Fibroblast of lung (primary cell): ENCODE data around the gene LRRC3. TPM values are rescaled to one million over a fixed set of nuclear protein-coding genes. Genes with fewer than 3 reads are reported as not detected.

Source experiments
- DNase-seq, 2 donors: peaks; one replicate each; pipeline versions ENCODE4 v3.0.0 to v3.0.0-alpha.2; 2010; ENCODE audit warnings: low read depth in 2 of 2
- H2AFZ ChIP-seq: 2 replicates; pipeline ENCODE4 v1.5.1; 2012; ENCODE audit warnings: low read length, control low read depth, inconsistent platforms
- H3K27ac ChIP-seq: 2 replicates; pipeline ENCODE4 v1.5.1; 2011; ENCODE audit warnings: low read length, control low read depth; ENCODE audit not compliant: insufficient read depth
- H3K27me3 ChIP-seq: 2 replicates; pipeline ENCODE4 v1.5.1; 2011; ENCODE audit warnings: mild to moderate bottlenecking, low read length; ENCODE audit not compliant: control insufficient read depth, insufficient read depth
- H3K36me3 ChIP-seq: 2 replicates; pipeline ENCODE4 v1.5.1; 2011; ENCODE audit warnings: low read length; ENCODE audit not compliant: control insufficient read depth, insufficient read depth
- H3K4me1 ChIP-seq: 2 replicates; pipeline ENCODE4 v1.5.1; 2011; ENCODE audit warnings: low read length; ENCODE audit not compliant: control insufficient read depth, insufficient read depth; ENCODE audit errors: extremely low read depth
- H3K4me2 ChIP-seq: 2 replicates; pipeline ENCODE4 v1.5.1; 2011; ENCODE audit warnings: low read length, control low read depth; ENCODE audit not compliant: insufficient read depth; ENCODE audit errors: extremely low read depth
- H3K4me3 ChIP-seq, 4 experiments: fragments of 200-600 bp in 1 of 4; sonication (generic) in 1 of 4; replicated peaks in 1 of 4; 2 replicates each; pipeline ENCODE4 v1.5.1; 2011 to 2016; ENCODE audit warnings: low read length in 4 of 4, low read depth in 3 of 4, mild to moderate bottlenecking in 3 of 4, control low read depth in 2 of 4, inconsistent platforms in 1 of 4, mixed read lengths in 1 of 4; ENCODE audit not compliant: insufficient read depth in 1 of 4; ENCODE audit errors: control extremely low read depth in 1 of 4
- H3K79me2 ChIP-seq: 2 replicates; pipeline ENCODE4 v1.5.1; 2012; ENCODE audit warnings: mild to moderate bottlenecking, low read length, inconsistent platforms; ENCODE audit not compliant: control insufficient read depth, insufficient read depth
- H3K9ac ChIP-seq: 2 replicates; pipeline ENCODE4 v1.5.1; 2011; ENCODE audit warnings: mild to moderate bottlenecking, low read length, control low read depth; ENCODE audit not compliant: insufficient read depth
- H3K9me3 ChIP-seq: 2 replicates; pipeline ENCODE4 v1.5.1; 2012; ENCODE audit warnings: low read depth, low read length; ENCODE audit not compliant: control insufficient read depth, insufficient read depth
- H4K20me1 ChIP-seq: 2 replicates; pipeline ENCODE4 v1.5.1; 2011; ENCODE audit warnings: low read length; ENCODE audit not compliant: control insufficient read depth, insufficient read depth; ENCODE audit errors: extremely low read depth
- EZH2 ChIP-seq: IDR thresholded peaks from 2 replicates; pipeline ENCODE4 v1.5.1; 2012; ENCODE audit warnings: low read length, control low read depth, mild to moderate bottlenecking; ENCODE audit errors: missing control alignments
- polyA plus RNA-seq, 2 donors: library from polyadenylated mRNA; depleted of rRNA in 1 of 2; stranded (reverse) in 1 of 2; unstranded in 1 of 2; fragments of >200 nt; gene quantifications; 2 replicates each; pipeline ENCODE4 v1.2.1, GENCODE V29; 2011 to 2012; ENCODE audit warnings: missing spikeins in 1 of 2
- total RNA-seq: library from RNA; depleted of rRNA; stranded (reverse); fragments of >200 nt; gene quantifications from 2 replicates; pipeline ENCODE4 v1.2.1, GENCODE V29; 2014
- TF ChIP-seq, protein P1 (sequence below), 2 donors: IDR thresholded peaks in 1 of 2; conservative IDR thresholded peaks in 1 of 2; 1 replicate in 1 of 2; 2 replicates in 1 of 2; pipeline ENCODE4 v1.5.1; 2011 to 2012; ENCODE audit warnings: low read length in 2 of 2, control low read depth in 1 of 2, inconsistent platforms in 1 of 2, low read depth in 1 of 2, mild to moderate bottlenecking in 1 of 2

The LRRC3 gene
- total and polyA plus RNA-seq, 2 donors (not counting 1 experiment from before 2014, with no cell fraction given), result 0.50 to 0.52 TPM

DNA sequence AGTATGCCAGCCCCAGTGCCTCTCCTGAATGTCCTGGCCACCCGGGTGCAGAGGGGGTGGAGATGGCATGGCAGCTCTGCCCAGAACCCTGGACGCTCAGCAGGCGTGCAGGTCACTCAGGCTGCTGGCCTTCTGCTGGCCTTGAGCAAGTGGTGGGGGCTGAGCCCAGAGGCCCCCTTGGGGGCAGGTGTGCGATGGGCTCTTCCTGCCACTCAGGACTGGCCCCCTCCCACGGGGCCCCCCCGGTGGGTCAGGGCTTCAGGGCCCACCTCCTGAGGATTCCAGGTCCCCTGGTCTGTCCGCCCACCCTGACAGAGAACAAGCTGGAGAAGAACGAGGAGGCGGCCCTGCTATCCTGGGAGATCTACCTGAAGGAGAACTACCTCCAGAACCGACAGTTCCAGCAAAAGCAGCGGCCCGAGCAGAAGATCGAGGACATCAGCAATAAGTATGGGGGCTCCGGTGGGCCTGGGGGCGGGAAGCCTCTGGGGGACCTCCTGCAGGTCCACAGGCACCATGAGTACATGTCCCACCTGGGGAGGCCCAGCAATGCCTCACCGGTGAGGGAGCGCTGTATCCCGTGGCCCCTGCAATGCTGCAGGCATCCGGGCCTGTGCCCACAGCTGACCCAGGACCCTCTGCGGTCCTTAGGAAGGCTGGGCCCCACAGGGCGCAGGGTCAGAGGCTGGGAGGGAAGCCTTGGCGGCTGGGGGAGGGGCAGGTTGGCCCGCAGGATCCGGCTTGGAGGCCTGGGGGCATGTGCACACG, 37.0 kb upstream of the LRRC3 start:
- Histone ChIP-seq H2AFZ (no peak overlapping the region), H3K79me2 (no peaks in the 10 kb centered on the region), H4K20me1 (no peaks in the 10 kb centered on the region), H3K27ac (no peak overlapping the region), H3K4me3 (no peak overlapping the region), H3K27me3 (no peaks in the 10 kb centered on the region), H3K36me3 (no peaks in the 10 kb centered on the region), H3K9me3 (no peaks in the 10 kb centered on the region), H3K4me1 (no peaks in the 10 kb centered on the region), H3K9ac (no peak overlapping the region), H3K4me2 (no peak overlapping the region)
- no peak for TF ChIP-seq EZH2
- TF ChIP-seq, protein P1, sequence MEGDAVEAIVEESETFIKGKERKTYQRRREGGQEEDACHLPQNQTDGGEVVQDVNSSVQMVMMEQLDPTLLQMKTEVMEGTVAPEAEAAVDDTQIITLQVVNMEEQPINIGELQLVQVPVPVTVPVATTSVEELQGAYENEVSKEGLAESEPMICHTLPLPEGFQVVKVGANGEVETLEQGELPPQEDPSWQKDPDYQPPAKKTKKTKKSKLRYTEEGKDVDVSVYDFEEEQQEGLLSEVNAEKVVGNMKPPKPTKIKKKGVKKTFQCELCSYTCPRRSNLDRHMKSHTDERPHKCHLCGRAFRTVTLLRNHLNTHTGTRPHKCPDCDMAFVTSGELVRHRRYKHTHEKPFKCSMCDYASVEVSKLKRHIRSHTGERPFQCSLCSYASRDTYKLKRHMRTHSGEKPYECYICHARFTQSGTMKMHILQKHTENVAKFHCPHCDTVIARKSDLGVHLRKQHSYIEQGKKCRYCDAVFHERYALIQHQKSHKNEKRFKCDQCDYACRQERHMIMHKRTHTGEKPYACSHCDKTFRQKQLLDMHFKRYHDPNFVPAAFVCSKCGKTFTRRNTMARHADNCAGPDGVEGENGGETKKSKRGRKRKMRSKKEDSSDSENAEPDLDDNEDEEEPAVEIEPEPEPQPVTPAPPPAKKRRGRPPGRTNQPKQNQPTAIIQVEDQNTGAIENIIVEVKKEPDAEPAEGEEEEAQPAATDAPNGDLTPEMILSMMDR (conservative IDR thresholded peaks at IDR 0.05 in 1 of 2, IDR thresholded peaks at IDR 0.05 in 1 of 2; ENCODE audit: low read depth in 1 of 2, low read length in 2 of 2), result no peak
- DNase-seq, result no peak

DNA sequence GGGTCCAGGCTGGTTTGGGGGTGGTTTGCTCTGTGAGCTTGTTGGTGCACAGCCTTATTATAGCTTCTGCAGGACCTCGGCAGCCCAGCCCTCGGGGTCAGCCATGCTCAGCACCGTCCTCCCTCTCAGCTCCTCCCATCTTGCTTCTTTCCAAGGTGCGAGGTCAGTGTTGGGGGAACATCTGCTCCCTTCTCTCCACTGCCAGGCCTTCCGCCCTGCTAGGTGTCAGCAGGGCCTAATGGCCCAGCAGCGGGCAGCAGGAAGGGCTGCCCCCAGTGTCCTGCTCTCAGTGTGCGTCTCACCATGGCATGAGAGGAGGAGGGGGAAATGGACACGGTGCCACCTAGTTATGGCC, 36.5 kb upstream of the LRRC3 start:
- Histone ChIP-seq H3K27ac (no peak overlapping the region), H2AFZ (no peak overlapping the region), H4K20me1 (no peaks in the 10 kb centered on the region), H3K9me3 (no peaks in the 10 kb centered on the region), H3K79me2 (no peaks in the 10 kb centered on the region), H3K27me3 (no peaks in the 10 kb centered on the region), H3K4me2 (no peak overlapping the region), H3K4me3 (no peak overlapping the region), H3K36me3 (no peaks in the 10 kb centered on the region), H3K4me1 (no peaks in the 10 kb centered on the region), H3K9ac (no peak overlapping the region)
- TF ChIP-seq, protein P1 (conservative IDR thresholded peaks at IDR 0.05 in 1 of 2, IDR thresholded peaks at IDR 0.05 in 1 of 2; ENCODE audit: low read depth in 1 of 2, low read length in 2 of 2), result no peak
- no peak for TF ChIP-seq EZH2
- no peak for DNase-seq

DNA sequence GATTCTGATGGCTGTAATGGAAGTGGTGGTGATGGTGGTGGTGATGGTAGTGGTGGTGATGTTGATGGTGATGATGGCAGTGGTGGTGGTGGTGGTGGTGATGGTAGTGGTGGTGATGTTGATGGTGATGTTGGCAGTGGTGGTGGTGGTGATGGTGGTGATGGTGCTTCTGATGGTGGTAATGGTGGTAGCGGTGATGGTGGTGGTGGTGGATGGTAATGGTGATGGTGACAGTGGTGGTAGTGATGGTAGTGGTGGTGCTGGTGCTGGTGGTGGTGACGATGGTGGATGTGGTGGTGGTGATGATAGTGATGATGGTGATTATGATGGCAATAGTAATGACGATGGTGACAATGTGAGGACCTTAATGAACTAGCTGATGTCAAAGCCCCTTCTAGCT, 35.6 kb upstream of the LRRC3 start:
- no peak for TF ChIP-seq EZH2
- TF ChIP-seq, protein P1 (conservative IDR thresholded peaks at IDR 0.05 in 1 of 2, IDR thresholded peaks at IDR 0.05 in 1 of 2; ENCODE audit: low read depth in 1 of 2, low read length in 2 of 2), result no peak
- Histone ChIP-seq H3K27me3 (no peaks in the 10 kb centered on the region), H3K9me3 (no peaks in the 10 kb centered on the region), H3K27ac (no peak overlapping the region), H3K36me3 (no peaks in the 10 kb centered on the region), H3K4me1 (no peaks in the 10 kb centered on the region), H3K4me3 (no peak overlapping the region), H4K20me1 (no peaks in the 10 kb centered on the region), H3K79me2 (no peaks in the 10 kb centered on the region), H3K9ac (no peak overlapping the region), H2AFZ (no peak overlapping the region), H3K4me2 (no peak overlapping the region)
- no peak for DNase-seq
